ENCODE measurements around the gene MTRF1L. TPM values are rescaled to one million over a fixed set of nuclear protein-coding genes. Genes with fewer than 3 reads are reported as not detected.

Gene MTRF1L
- total RNA-seq, 1 experiment from 2014 or later: 15.9 TPM

DNA sequence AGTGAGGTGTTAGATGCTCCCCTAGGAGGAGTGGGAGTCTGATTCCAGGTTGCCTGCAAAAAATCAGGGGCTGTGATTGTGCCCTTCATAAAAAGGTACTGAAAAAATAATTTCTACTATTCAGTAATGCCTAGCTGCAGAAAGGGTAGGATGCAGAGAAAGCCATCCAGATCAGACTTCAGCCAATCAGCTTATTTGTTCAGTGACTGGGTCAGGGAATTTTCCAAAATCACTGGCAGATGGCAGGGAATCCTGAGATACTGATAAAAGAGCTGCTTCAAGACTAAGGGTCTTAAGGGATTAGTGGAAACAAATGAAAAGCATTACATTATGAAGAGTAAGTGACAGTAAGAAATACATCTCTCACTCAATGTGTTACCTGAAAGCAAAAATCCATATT lies 42.8 kb upstream of the MTRF1L start:
- Mint-ChIP-seq H3K36me3 (ENCODE audit: insufficient read depth, unreplicated experiment) (no peaks in the 10 kb centered on the region), H3K4me3 (ENCODE audit: low read depth, unreplicated experiment) (no peak overlapping the region), H3K27ac (ENCODE audit: unreplicated experiment) (no peak overlapping the region), H3K9me3 (ENCODE audit: low read depth, unreplicated experiment) (peaks cover 4% of the 10 kb centered on the region), H3K4me1 (ENCODE audit: low read depth, unreplicated experiment) (no peaks in the 10 kb centered on the region), H3K27me3 (ENCODE audit: unreplicated experiment) (no peaks in the 10 kb centered on the region)
- DNase-seq: no peak
- TF ChIP-seq, protein P1, sequence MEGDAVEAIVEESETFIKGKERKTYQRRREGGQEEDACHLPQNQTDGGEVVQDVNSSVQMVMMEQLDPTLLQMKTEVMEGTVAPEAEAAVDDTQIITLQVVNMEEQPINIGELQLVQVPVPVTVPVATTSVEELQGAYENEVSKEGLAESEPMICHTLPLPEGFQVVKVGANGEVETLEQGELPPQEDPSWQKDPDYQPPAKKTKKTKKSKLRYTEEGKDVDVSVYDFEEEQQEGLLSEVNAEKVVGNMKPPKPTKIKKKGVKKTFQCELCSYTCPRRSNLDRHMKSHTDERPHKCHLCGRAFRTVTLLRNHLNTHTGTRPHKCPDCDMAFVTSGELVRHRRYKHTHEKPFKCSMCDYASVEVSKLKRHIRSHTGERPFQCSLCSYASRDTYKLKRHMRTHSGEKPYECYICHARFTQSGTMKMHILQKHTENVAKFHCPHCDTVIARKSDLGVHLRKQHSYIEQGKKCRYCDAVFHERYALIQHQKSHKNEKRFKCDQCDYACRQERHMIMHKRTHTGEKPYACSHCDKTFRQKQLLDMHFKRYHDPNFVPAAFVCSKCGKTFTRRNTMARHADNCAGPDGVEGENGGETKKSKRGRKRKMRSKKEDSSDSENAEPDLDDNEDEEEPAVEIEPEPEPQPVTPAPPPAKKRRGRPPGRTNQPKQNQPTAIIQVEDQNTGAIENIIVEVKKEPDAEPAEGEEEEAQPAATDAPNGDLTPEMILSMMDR (IDR thresholded peaks at IDR 0.05; ENCODE audit: unreplicated experiment): no peak
- intact Hi-C loops (cut with micrococcal nuclease; ENCODE audit: unreplicated experiment): no loop called here
- CTCF ChIA-PET: interaction anchor here (1.0 kb wide), 1 partner anchor 13 kb away, joined by 4 read pairs; no protein-coding TSS in a partner anchor
- no TSS peak for BruUV-seq (replicated peaks)

DNA sequence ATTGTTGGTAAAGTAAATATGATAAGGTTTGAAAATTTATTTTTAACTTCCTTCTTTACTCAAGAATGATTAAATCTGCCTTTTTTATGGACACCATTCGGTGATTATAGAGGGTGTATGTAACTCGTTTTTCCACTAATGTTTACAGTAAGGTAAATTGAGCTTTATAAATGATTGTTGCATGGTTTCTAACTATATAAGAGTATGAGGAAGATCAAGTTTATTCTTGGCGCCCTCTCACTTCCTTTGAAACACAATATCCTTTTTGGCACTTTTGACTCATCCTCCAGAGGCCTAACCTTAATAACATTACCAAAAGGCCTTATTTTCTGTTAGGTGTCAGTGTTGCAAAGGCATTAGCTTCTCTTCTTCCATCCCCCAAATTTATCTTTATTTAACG lies 41.8 kb upstream of the MTRF1L start:
- peaks cover 4% of the 10 kb centered on the region for H3K9me3 Mint-ChIP-seq (ENCODE audit: low read depth, unreplicated experiment)
- no peak overlapping the region for H3K27ac Mint-ChIP-seq (ENCODE audit: unreplicated experiment)
- no TSS peak for BruUV-seq (replicated peaks)
- H3K4me1 Mint-ChIP-seq (ENCODE audit: low read depth, unreplicated experiment): no peaks in the 10 kb centered on the region
- CTCF ChIA-PET: interaction anchor here (1.0 kb wide), 1 partner anchor 12 kb away, joined by 4 read pairs; no protein-coding TSS in a partner anchor
- no peaks in the 10 kb centered on the region for H3K27me3 Mint-ChIP-seq (ENCODE audit: unreplicated experiment)
- no peak for DNase-seq
- TF ChIP-seq, protein P1 (IDR thresholded peaks at IDR 0.05; ENCODE audit: unreplicated experiment): no peak
- no peak overlapping the region for H3K4me3 Mint-ChIP-seq (ENCODE audit: low read depth, unreplicated experiment)
- H3K36me3 Mint-ChIP-seq (ENCODE audit: insufficient read depth, unreplicated experiment): no peaks in the 10 kb centered on the region
- intact Hi-C loops (cut with micrococcal nuclease; ENCODE audit: unreplicated experiment): no loop called here

DNA sequence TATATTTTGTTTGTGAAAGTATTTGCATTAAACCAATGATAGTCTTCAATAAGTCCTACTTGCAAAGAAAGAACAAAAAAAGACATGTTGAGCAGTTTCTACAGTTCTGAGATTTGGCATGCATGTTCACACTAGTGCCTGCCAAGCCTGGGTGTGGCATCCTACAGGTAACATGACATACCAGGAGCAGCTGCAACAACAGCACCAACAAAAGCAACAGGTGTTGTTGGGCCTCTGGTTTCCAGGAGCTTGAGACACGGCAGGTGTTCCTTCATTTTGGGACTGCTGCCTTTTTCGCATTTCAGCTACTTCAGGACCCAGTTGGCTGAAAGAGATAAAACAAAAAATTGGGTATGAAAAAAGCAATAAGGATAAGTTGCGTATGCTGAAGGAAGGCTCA lies 41.2 kb upstream of the MTRF1L start:
- DNase-seq: no peak
- Mint-ChIP-seq H3K27me3 (ENCODE audit: unreplicated experiment) (no peaks in the 10 kb centered on the region), H3K27ac (ENCODE audit: unreplicated experiment) (no peak overlapping the region), H3K4me3 (ENCODE audit: low read depth, unreplicated experiment) (no peak overlapping the region), H3K9me3 (ENCODE audit: low read depth, unreplicated experiment) (peaks cover 4% of the 10 kb centered on the region), H3K36me3 (ENCODE audit: insufficient read depth, unreplicated experiment) (no peaks in the 10 kb centered on the region), H3K4me1 (ENCODE audit: low read depth, unreplicated experiment) (no peaks in the 10 kb centered on the region)
- BruUV-seq (replicated peaks): no TSS peak
- intact Hi-C loops (cut with micrococcal nuclease; ENCODE audit: unreplicated experiment): no loop called here
- TF ChIP-seq, protein P1 (IDR thresholded peaks at IDR 0.05; ENCODE audit: unreplicated experiment): no peak
- CTCF ChIA-PET: no interaction called here

DNA sequence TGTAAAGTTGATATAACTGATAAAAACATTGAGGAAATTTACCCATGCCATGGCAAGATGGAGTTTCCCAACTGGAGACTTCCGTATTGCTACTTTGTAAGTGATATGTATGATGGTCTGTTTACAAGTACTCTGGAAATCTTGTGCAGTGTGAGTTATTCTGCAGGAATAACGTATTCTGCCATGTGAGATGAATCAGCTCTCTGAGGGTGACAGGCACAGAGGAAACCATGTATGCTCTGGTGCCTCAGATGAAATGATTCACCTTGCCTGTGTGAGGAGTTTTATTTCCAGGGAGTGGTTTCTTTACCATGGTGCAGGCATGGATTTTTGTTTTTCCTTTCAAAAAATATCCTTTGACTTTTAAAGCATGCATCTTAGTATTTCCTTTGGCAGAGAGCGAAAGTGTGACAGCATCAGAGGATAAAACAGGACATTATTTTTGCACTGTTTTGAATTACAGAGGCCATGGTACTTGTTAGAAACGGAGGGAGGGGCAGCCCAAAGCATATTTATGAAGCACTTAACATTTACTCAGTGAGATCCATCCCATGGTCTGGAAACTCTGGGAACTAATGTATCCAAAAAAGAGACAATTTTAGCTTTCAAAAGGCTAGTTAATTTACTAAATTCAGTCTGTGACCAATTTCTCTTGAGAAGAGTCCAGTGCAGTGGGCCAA lies 36.0 kb upstream of the MTRF1L start:
- DNase-seq: no peak
- intact Hi-C loops (cut with micrococcal nuclease; ENCODE audit: unreplicated experiment): loop anchor here (10.0 kb wide), 1 partner anchor 476 kb away; no protein-coding TSS in a partner anchor
- TF ChIP-seq, protein P1 (IDR thresholded peaks at IDR 0.05; ENCODE audit: unreplicated experiment): no peak
- Mint-ChIP-seq H3K4me3 (ENCODE audit: low read depth, unreplicated experiment) (no peak overlapping the region), H3K9me3 (ENCODE audit: low read depth, unreplicated experiment) (no peaks in the 10 kb centered on the region), H3K36me3 (ENCODE audit: insufficient read depth, unreplicated experiment) (no peaks in the 10 kb centered on the region), H3K4me1 (ENCODE audit: low read depth, unreplicated experiment) (no peaks in the 10 kb centered on the region), H3K27ac (ENCODE audit: unreplicated experiment) (no peak overlapping the region), H3K27me3 (ENCODE audit: unreplicated experiment) (no peaks in the 10 kb centered on the region)
- BruUV-seq (replicated peaks): no TSS peak
- CTCF ChIA-PET: no interaction called here

All from Calu3 (cell line).